ENCODE data around the gene CSNK2A1. TPM values are rescaled to one million over a fixed set of nuclear protein-coding genes. Genes with fewer than 3 reads are reported as not detected.

Gene CSNK2A1
- total RNA-seq, 1 experiment from 2014 or later = 229 TPM

- no peak overlapping the region for H3K4ac ChIP-seq (ENCODE audit: low read depth, low read length)
- no peak overlapping the region for H4K8ac ChIP-seq (replicated peaks; ENCODE audit: insufficient read length, low read depth, low read length)
- no peak overlapping the region for H3K18ac ChIP-seq (ENCODE audit: insufficient read length, low read depth, low read length)
- no peak overlapping the region for H3K14ac ChIP-seq (ENCODE audit: insufficient read depth, low read length)
- H3K9me3 ChIP-seq (ENCODE audit: control insufficient read depth, low read depth, low read length) = no peaks in the 10 kb centered on the region
- WGBS (ENCODE audit: extremely low coverage, insufficient read length, low lambda C conversion rate) = no CpG with 5 or more reads among the region's 1 CpG
- no peak overlapping the region for H3K23ac ChIP-seq (ENCODE audit: insufficient read length, low read depth, low read length)
- no peak overlapping the region for H3T11ph ChIP-seq (ENCODE audit: low read length)
- H3K27ac ChIP-seq (ENCODE audit: insufficient read length, low read depth, low read length) = no peak overlapping the region
- H3K27ac Mint-ChIP-seq = no peak overlapping the region
- no peak overlapping the region for H2BK5ac ChIP-seq (ENCODE audit: insufficient read length, low read length)
- H3K4me1 Mint-ChIP-seq = peaks cover 14 to 18% of the 10 kb centered on the region in 2 experiments
- no peak overlapping the region for H2BK20ac ChIP-seq (ENCODE audit: low read depth, low read length, poor library complexity, severe bottlenecking)
- H3K36me3 Mint-ChIP-seq (ENCODE audit: insufficient read depth in 1 of 3, low read depth in 3 of 3) = peaks cover 5 to 6% (median 5%) of the 10 kb centered on the region in 3 experiments
- H2BK120ac ChIP-seq (ENCODE audit: low read depth, low read length, poor library complexity, severe bottlenecking) = no peak overlapping the region
- peaks cover 5% of the 10 kb centered on the region for H3K23me2 ChIP-seq (ENCODE audit: insufficient read length, low read depth, low read length, poor library complexity, severe bottlenecking)
- H3K9ac ChIP-seq (ENCODE audit: extremely low read depth, insufficient read length, low read length) = no peak overlapping the region
- H4K20me1 ChIP-seq (ENCODE audit: control insufficient read depth, insufficient read depth, insufficient read length) = no peaks in the 10 kb centered on the region
- no peak overlapping the region for H2AFZ ChIP-seq (ENCODE audit: low read length)
- H3K4me3 Mint-ChIP-seq = no peak overlapping the region
- no peak overlapping the region for H3K56ac ChIP-seq (ENCODE audit: insufficient read length, low read depth, low read length)
- no peaks in the 10 kb centered on the region for H3K27me3 ChIP-seq (ENCODE audit: insufficient read depth, low read length)
- DNase-seq = no peak
- H3K79me1 ChIP-seq (ENCODE audit: insufficient read depth, low read depth, low read length, poor library complexity, severe bottlenecking) = no peaks in the 10 kb centered on the region
- peaks cover 6% of the 10 kb centered on the region; the same call in 1 of the 2 replicates for H3K79me2 ChIP-seq (ENCODE audit: insufficient read depth, low read length)
- peaks cover 42% of the 10 kb centered on the region for H3K27me3 Mint-ChIP-seq (ENCODE audit: low read depth)
- no peak overlapping the region for H3K4me2 ChIP-seq (ENCODE audit: insufficient read depth, insufficient read length, low read length)
- no peaks in the 10 kb centered on the region for H3K4me1 ChIP-seq (ENCODE audit: insufficient read depth, low read length)
- no peak overlapping the region for H4K91ac ChIP-seq (ENCODE audit: insufficient read length, low read depth, low read length)
- H2AK5ac ChIP-seq (ENCODE audit: insufficient read length, low read length) = no peak overlapping the region
- H3K9me3 Mint-ChIP-seq = peaks cover 0 to 3% of the 10 kb centered on the region in 2 experiments; a peak in 2 of 5 replicates
- TF ChIP-seq CTCF (conservative IDR thresholded peaks at IDR 0.05) = no peak
- no peak overlapping the region for H4K5ac ChIP-seq (ENCODE audit: insufficient read length, low read depth, low read length)
- no peak overlapping the region for H2BK12ac ChIP-seq (ENCODE audit: insufficient read length, low read depth, low read length)
- no peak overlapping the region for H2BK15ac ChIP-seq (ENCODE audit: low read depth, low read length)
Observed at GRCh38 chr20:547394-547793, 3.8 kb upstream of the CSNK2A1 start.
